Adrenal gland (tissue), 5 donors: Measurements from ENCODE around the gene ATP5MG.

Experiments used
- POLR2A ChIP-seq, 2 donors: fragments of 450-650 bp; IDR thresholded peaks; one replicate each; pipeline ENCODE4 v1.6.1; 2017; ENCODE audit warnings: antibody characterized with exemption in 2 of 2, mild to moderate bottlenecking in 2 of 2, moderate library complexity in 1 of 2
- TF ChIP-seq, protein P1 (sequence below), 6 experiments: fragments of 450-650 bp in 4 of 6; fragments of 200-600 bp in 2 of 6; sonication (generic) in 1 of 6; IDR thresholded peaks; 1 replicate in 5 of 6; 2 replicates in 1 of 6; pipeline versions ENCODE4 v1.5.1 to v1.8.0; 2016 to 2021; ENCODE audit warnings: antibody characterized with exemption in 6 of 6, mild to moderate bottlenecking in 2 of 6, moderate library complexity in 1 of 6
- donor health status: DM: no; HTN: no; CAD: no.

DNA sequence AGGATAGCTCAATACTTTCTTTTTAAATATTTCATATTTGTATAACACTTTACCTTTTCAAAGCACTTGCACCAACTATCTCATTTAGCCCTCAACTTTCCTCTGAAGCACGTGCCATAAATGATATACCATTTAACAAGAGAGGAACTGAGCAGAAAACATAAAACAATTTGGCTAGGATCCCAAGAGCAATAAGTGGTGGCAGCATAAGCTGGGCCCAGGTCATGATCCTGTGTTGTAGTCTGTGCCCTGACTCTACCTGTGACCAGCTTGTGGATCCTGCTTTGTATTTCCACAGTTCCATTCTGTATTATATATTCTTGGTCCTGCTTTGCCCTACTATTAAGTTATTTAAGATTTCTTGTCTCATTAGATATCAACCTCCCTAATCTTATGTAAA is 11.5 kb downstream of the ATP5MG start:
- TF ChIP-seq, protein P1, sequence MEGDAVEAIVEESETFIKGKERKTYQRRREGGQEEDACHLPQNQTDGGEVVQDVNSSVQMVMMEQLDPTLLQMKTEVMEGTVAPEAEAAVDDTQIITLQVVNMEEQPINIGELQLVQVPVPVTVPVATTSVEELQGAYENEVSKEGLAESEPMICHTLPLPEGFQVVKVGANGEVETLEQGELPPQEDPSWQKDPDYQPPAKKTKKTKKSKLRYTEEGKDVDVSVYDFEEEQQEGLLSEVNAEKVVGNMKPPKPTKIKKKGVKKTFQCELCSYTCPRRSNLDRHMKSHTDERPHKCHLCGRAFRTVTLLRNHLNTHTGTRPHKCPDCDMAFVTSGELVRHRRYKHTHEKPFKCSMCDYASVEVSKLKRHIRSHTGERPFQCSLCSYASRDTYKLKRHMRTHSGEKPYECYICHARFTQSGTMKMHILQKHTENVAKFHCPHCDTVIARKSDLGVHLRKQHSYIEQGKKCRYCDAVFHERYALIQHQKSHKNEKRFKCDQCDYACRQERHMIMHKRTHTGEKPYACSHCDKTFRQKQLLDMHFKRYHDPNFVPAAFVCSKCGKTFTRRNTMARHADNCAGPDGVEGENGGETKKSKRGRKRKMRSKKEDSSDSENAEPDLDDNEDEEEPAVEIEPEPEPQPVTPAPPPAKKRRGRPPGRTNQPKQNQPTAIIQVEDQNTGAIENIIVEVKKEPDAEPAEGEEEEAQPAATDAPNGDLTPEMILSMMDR (IDR thresholded peaks at IDR 0.05), result no peak
- no peak for TF ChIP-seq POLR2A (IDR thresholded peaks at IDR 0.05)
